Rectal smooth muscle tissue (tissue), 1 donor: Measurements from ENCODE around the gene FAM167B.
"Not testable (repeated sequence)": the region's sequence is repeated elsewhere in the genome, so short reads cannot be mapped to it uniquely, and the experiment has no call there.

ENCODE experiments used
- H3K27ac ChIP-seq: one replicate; pipeline ENCODE4 v1.7.0; 2013; ENCODE audit warnings: low read depth, low read length, inconsistent platforms
- H3K27me3 ChIP-seq: one replicate; pipeline ENCODE4 v1.7.0; 2013; ENCODE audit warnings: low read length; ENCODE audit not compliant: control insufficient read depth, insufficient read depth
- H3K36me3 ChIP-seq: one replicate; pipeline ENCODE4 v1.7.0; 2013; ENCODE audit warnings: low read length; ENCODE audit not compliant: control insufficient read depth, insufficient read depth
- H3K4me1 ChIP-seq: one replicate; pipeline ENCODE4 v1.7.0; 2013; ENCODE audit warnings: low read length; ENCODE audit not compliant: control insufficient read depth, insufficient read depth
- H3K4me3 ChIP-seq: one replicate; pipeline ENCODE4 v1.7.0; 2013; ENCODE audit warnings: low read length
- H3K9ac ChIP-seq: one replicate; pipeline ENCODE4 v1.7.0; 2013; ENCODE audit warnings: low read length

Gene FAM167B

GRCh38 chr1:32255072-32256071, 8.3 kb downstream of the FAM167B start:
- H3K27ac ChIP-seq: no peak overlapping the region
- no peak overlapping the region for H3K9ac ChIP-seq
- no peaks in the 10 kb centered on the region for H3K27me3 ChIP-seq
- no peak overlapping the region for H3K4me3 ChIP-seq
- no peaks in the 10 kb centered on the region for H3K36me3 ChIP-seq
- H3K4me1 ChIP-seq: peaks cover 3% of the 10 kb centered on the region

- no peaks in the 10 kb centered on the region for H3K27me3 ChIP-seq
- H3K36me3 ChIP-seq: no peaks in the 10 kb centered on the region
- H3K4me1 ChIP-seq: peaks cover 3% of the 10 kb centered on the region
- no peak overlapping the region for H3K4me3 ChIP-seq
- H3K27ac ChIP-seq: no peak overlapping the region
- H3K9ac ChIP-seq: no peak overlapping the region
Observed at GRCh38 chr1:32256473-32257226, 9.6 kb downstream of the FAM167B start.

- H3K4me3 ChIP-seq: no peak overlapping the region
- H3K36me3 ChIP-seq: no peaks in the 10 kb centered on the region
- H3K27ac ChIP-seq: no peak overlapping the region
- peaks cover 3% of the 10 kb centered on the region for H3K4me1 ChIP-seq
- H3K27me3 ChIP-seq: no peaks in the 10 kb centered on the region
- H3K9ac ChIP-seq: no peak overlapping the region
Observed at GRCh38 chr1:32257227-32257508, 10.1 kb downstream of the FAM167B start.

- H3K36me3 ChIP-seq, H3K9ac ChIP-seq, H3K27me3 ChIP-seq, H3K27ac ChIP-seq, H3K4me1 ChIP-seq, H3K4me3 ChIP-seq: not testable (repeated sequence)
Observed at GRCh38 chr1:32263236-32263593, 16.2 kb downstream of the FAM167B start.

- H3K36me3 ChIP-seq: no peaks in the 10 kb centered on the region
- no peak overlapping the region for H3K9ac ChIP-seq
- no peaks in the 10 kb centered on the region for H3K27me3 ChIP-seq
- no peak overlapping the region for H3K27ac ChIP-seq
- H3K4me3 ChIP-seq: no peak overlapping the region
- H3K4me1 ChIP-seq: no peaks in the 10 kb centered on the region
Observed at GRCh38 chr1:32263744-32264143, 16.7 kb downstream of the FAM167B start.

- no peak overlapping the region for H3K9ac ChIP-seq
- H3K27ac ChIP-seq: no peak overlapping the region
- no peaks in the 10 kb centered on the region for H3K27me3 ChIP-seq
- H3K4me1 ChIP-seq: no peaks in the 10 kb centered on the region
- H3K4me3 ChIP-seq: no peak overlapping the region
- H3K36me3 ChIP-seq: no peaks in the 10 kb centered on the region
Observed at GRCh38 chr1:32265846-32266245, 18.8 kb downstream of the FAM167B start.

GRCh38 chr1:32266921-32267591, 20.0 kb downstream of the FAM167B start:
- H3K4me3 ChIP-seq: no peak overlapping the region
- no peaks in the 10 kb centered on the region for H3K27me3 ChIP-seq
- H3K36me3 ChIP-seq: no peaks in the 10 kb centered on the region
- H3K4me1 ChIP-seq: no peaks in the 10 kb centered on the region
- H3K27ac ChIP-seq: no peak overlapping the region
- no peak overlapping the region for H3K9ac ChIP-seq

- no peaks in the 10 kb centered on the region for H3K4me1 ChIP-seq
- no peaks in the 10 kb centered on the region for H3K36me3 ChIP-seq
- H3K27ac ChIP-seq: no peak overlapping the region
- H3K27me3 ChIP-seq: no peaks in the 10 kb centered on the region
- no peak overlapping the region for H3K4me3 ChIP-seq
- H3K9ac ChIP-seq: no peak overlapping the region
Observed at GRCh38 chr1:32269744-32270143, 22.7 kb downstream of the FAM167B start.

GRCh38 chr1:32272557-32273390, 25.8 kb downstream of the FAM167B start:
- no peaks in the 10 kb centered on the region for H3K4me1 ChIP-seq
- no peaks in the 10 kb centered on the region for H3K27me3 ChIP-seq
- no peaks in the 10 kb centered on the region for H3K36me3 ChIP-seq
- H3K27ac ChIP-seq: no peak overlapping the region
- no peak overlapping the region for H3K9ac ChIP-seq
- H3K4me3 ChIP-seq: no peak overlapping the region

- no peak overlapping the region for H3K4me3 ChIP-seq
- H3K27ac ChIP-seq: no peak overlapping the region
- no peaks in the 10 kb centered on the region for H3K36me3 ChIP-seq
- H3K9ac ChIP-seq: no peak overlapping the region
- no peaks in the 10 kb centered on the region for H3K27me3 ChIP-seq
- no peaks in the 10 kb centered on the region for H3K4me1 ChIP-seq
Observed at GRCh38 chr1:32273391-32274208, 26.6 kb downstream of the FAM167B start.

GRCh38 chr1:32274646-32275340, 27.8 kb downstream of the FAM167B start:
- no peaks in the 10 kb centered on the region for H3K4me1 ChIP-seq
- no peaks in the 10 kb centered on the region for H3K36me3 ChIP-seq
- no peak overlapping the region for H3K4me3 ChIP-seq
- H3K27me3 ChIP-seq: no peaks in the 10 kb centered on the region
- H3K27ac ChIP-seq: no peak overlapping the region
- H3K9ac ChIP-seq: no peak overlapping the region
